HEK293 (cell line): ENCODE results near the gene GSG1L.

Experiments
- CTCF ChIA-PET: fragments of 350-600 bp; formaldehyde crosslinking; extraction: SDS; loops from one replicate; lab custom pipeline; 2021; ENCODE audit warnings: antibody characterized with exemption; lab: Yijun Ruan, JAX
- POLR2A ChIA-PET: fragments of 300-600 bp; formaldehyde crosslinking; extraction: SDS; loops from one replicate; lab custom pipeline; 2020; ENCODE audit warnings: antibody characterized with exemption, inconsistent platforms; lab: Yijun Ruan, JAX
- H3K27ac ChIP-seq: fragments of 200-500 bp; sonication (Bioruptor generic); 2 replicates; pipeline ENCODE4 v1.5.1; 2014; ENCODE audit warnings: low read depth, low read length, control low read depth, inconsistent platforms; ENCODE audit errors: extremely low read depth
- H3K36me3 ChIP-seq, 2 experiments: fragments of 200-500 bp in 1 of 2; sonication (Bioruptor generic) in 1 of 2; 1 replicate in 1 of 2; 2 replicates in 1 of 2; pipeline ENCODE4 v1.5.1; 2014 to 2017; ENCODE audit warnings: inconsistent platforms in 2 of 2, low read length in 2 of 2; ENCODE audit not compliant: control insufficient read depth in 2 of 2, insufficient read depth in 1 of 2
- H3K4me1 ChIP-seq: fragments of 200-500 bp; sonication (Bioruptor generic); 2 replicates; pipeline ENCODE4 v1.5.1; 2014; ENCODE audit warnings: mild to moderate bottlenecking, low read length, inconsistent platforms; ENCODE audit not compliant: control insufficient read depth, insufficient read depth
- H3K4me3 ChIP-seq: 2 replicates; pipeline ENCODE4 v1.5.1; 2011; ENCODE audit warnings: low read depth, mild to moderate bottlenecking, control low read depth, low read length, moderate library complexity
- H3K9me3 ChIP-seq: fragments of 200-500 bp; sonication (Bioruptor generic); 2 replicates; pipeline ENCODE4 v1.5.1; 2014; ENCODE audit warnings: low read depth, low read length, inconsistent platforms; ENCODE audit not compliant: control insufficient read depth, insufficient read depth
- GFI1B ChIP-seq: fragments of 450-650 bp; formaldehyde crosslinking; IDR thresholded peaks from 2 replicates; pipeline ENCODE4 v1.5.1; 2016; ENCODE audit warnings: missing biosample characterization, missing genetic modification characterization
- RBAK ChIP-seq: fragments of 450-650 bp; formaldehyde crosslinking; IDR thresholded peaks from 2 replicates; pipeline ENCODE4 v1.5.1; 2016; ENCODE audit warnings: missing biosample characterization, missing genetic modification characterization
- SP2 ChIP-seq: fragments of 450-650 bp; formaldehyde crosslinking; IDR thresholded peaks from 2 replicates; pipeline ENCODE4 v1.5.1; 2016; ENCODE audit warnings: missing biosample characterization, missing genetic modification characterization
- ZBTB17 ChIP-seq: fragments of 450-650 bp; formaldehyde crosslinking; IDR thresholded peaks from 2 replicates; pipeline ENCODE4 v1.5.1; 2016; ENCODE audit warnings: missing biosample characterization, missing genetic modification characterization
- ZBTB20 ChIP-seq: fragments of 450-650 bp; formaldehyde crosslinking; IDR thresholded peaks from 2 replicates; pipeline ENCODE4 v1.5.1; 2016; ENCODE audit warnings: missing biosample characterization, missing genetic modification characterization
- ZEB2 ChIP-seq: fragments of 450-650 bp; formaldehyde crosslinking; IDR thresholded peaks from 2 replicates; pipeline ENCODE4 v1.5.1; 2016; ENCODE audit warnings: missing biosample characterization, missing genetic modification characterization
- ZIC2 ChIP-seq: fragments of 450-650 bp; formaldehyde crosslinking; IDR thresholded peaks from 2 replicates; pipeline ENCODE4 v1.5.1; 2016; ENCODE audit warnings: missing biosample characterization, missing genetic modification characterization
- ZNF157 ChIP-seq: fragments of 450-650 bp; formaldehyde crosslinking; IDR thresholded peaks from 2 replicates; pipeline ENCODE4 v1.5.1; 2016; ENCODE audit warnings: missing biosample characterization, missing genetic modification characterization
- ZNF175 ChIP-seq: fragments of 450-650 bp; formaldehyde crosslinking; IDR thresholded peaks from 2 replicates; pipeline ENCODE4 v1.5.1; 2016; ENCODE audit warnings: missing biosample characterization, missing genetic modification characterization
- ZNF19 ChIP-seq: fragments of 450-650 bp; formaldehyde crosslinking; IDR thresholded peaks from 2 replicates; pipeline ENCODE4; 2016; ENCODE audit warnings: missing biosample characterization, missing genetic modification characterization, low read depth
- ZNF202 ChIP-seq: fragments of 450-650 bp; formaldehyde crosslinking; IDR thresholded peaks from 2 replicates; pipeline ENCODE4 v1.5.1; 2016; ENCODE audit warnings: missing biosample characterization, missing genetic modification characterization, borderline replicate concordance
- ZNF221 ChIP-seq: fragments of 450-650 bp; formaldehyde crosslinking; IDR thresholded peaks from 2 replicates; pipeline ENCODE4 v1.5.1; 2017; ENCODE audit warnings: missing biosample characterization, missing genetic modification characterization, borderline replicate concordance
- ZNF23 ChIP-seq: fragments of 450-650 bp; formaldehyde crosslinking; IDR thresholded peaks from 2 replicates; pipeline ENCODE4 v1.5.1; 2016; ENCODE audit warnings: missing biosample characterization, missing genetic modification characterization, borderline replicate concordance
- ZNF302 ChIP-seq: fragments of 450-650 bp; formaldehyde crosslinking; IDR thresholded peaks from 2 replicates; pipeline ENCODE4 v1.5.1; 2016; ENCODE audit warnings: missing biosample characterization, missing genetic modification characterization, low read depth
- ZNF416 ChIP-seq: fragments of 450-650 bp; formaldehyde crosslinking; IDR thresholded peaks from 2 replicates; pipeline ENCODE4 v1.5.1; 2016; ENCODE audit warnings: missing biosample characterization, missing genetic modification characterization
- ZNF433 ChIP-seq: fragments of 450-650 bp; formaldehyde crosslinking; IDR thresholded peaks from 2 replicates; pipeline ENCODE4 v1.5.1; 2016; ENCODE audit warnings: missing biosample characterization, missing genetic modification characterization, low read depth
- ZNF596 ChIP-seq: fragments of 450-650 bp; IDR thresholded peaks from 2 replicates; pipeline ENCODE4 v1.5.0; 2018; ENCODE audit warnings: missing biosample characterization, mild to moderate bottlenecking, missing genetic modification characterization, moderate library complexity
- ZNF623 ChIP-seq: fragments of 450-650 bp; formaldehyde crosslinking; IDR thresholded peaks from 2 replicates; pipeline ENCODE4 v1.5.1; 2016; ENCODE audit warnings: missing biosample characterization, missing genetic modification characterization
- ZNF704 ChIP-seq: fragments of 450-650 bp; formaldehyde crosslinking; IDR thresholded peaks from 2 replicates; pipeline ENCODE4 v1.5.1; 2016; ENCODE audit warnings: missing biosample characterization, missing genetic modification characterization
- ZNF792 ChIP-seq: fragments of 450-650 bp; formaldehyde crosslinking; IDR thresholded peaks from 2 replicates; pipeline ENCODE4 v1.5.1; 2016; ENCODE audit warnings: missing biosample characterization, missing genetic modification characterization
- ZXDB ChIP-seq: fragments of 450-650 bp; formaldehyde crosslinking; IDR thresholded peaks from 2 replicates; pipeline ENCODE4 v1.5.1; 2016; ENCODE audit warnings: missing biosample characterization, missing genetic modification characterization
- TF ChIP-seq, protein P1 (sequence below): fragments of 450-650 bp; formaldehyde crosslinking; IDR thresholded peaks from 2 replicates; pipeline ENCODE4 v1.5.1; 2017; ENCODE audit warnings: missing biosample characterization, missing genetic modification characterization

GSG1L gene

GRCh38 chr16:28052274-28053128 lies 11.0 kb downstream of the GSG1L start:
- H3K4me1 ChIP-seq, result no peaks in the 10 kb centered on the region
- no peaks in the 10 kb centered on the region for H3K9me3 ChIP-seq
- H3K4me3 ChIP-seq, result no peak overlapping the region
- POLR2A ChIA-PET, result no interaction called here
- H3K36me3 ChIP-seq, result no peaks in the 10 kb centered on the region; a peak in 1 of 3 replicates
- no peak for TF ChIP-seq ZEB2 (tag by site-specific recombination)
- CTCF ChIA-PET, result interaction anchor here (0.5 to 0.7 kb wide), 2 partner anchors 38 to 433 kb away, joined by 3 read pairs; no protein-coding TSS in a partner anchor
- H3K27ac ChIP-seq, result no peak overlapping the region

DNA sequence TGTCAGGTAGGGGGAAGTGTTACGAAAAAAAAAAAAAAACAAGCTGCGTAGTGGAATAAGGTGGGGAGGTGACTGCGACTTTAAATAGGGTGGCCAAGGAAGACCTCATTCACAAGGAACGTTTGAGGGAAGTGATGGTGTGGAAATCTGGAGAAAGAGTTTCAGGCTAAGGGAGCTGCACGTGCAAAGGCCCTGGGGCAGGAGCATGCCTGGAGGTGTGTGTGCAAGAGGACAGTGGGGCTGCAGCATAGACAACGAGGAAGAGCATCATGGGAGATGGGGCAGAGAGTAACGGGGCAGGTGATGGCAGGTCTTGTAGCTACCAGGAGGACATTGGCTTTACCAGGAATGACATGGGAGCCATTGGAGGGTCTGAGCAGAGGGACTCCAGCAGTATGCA lies 12.0 kb downstream of the GSG1L start:
- Histone ChIP-seq H3K4me1 (no peaks in the 10 kb centered on the region), H3K9me3 (no peaks in the 10 kb centered on the region), H3K36me3 (no peaks in the 10 kb centered on the region; a peak in 1 of 3 replicates), H3K27ac (no peak overlapping the region), H3K4me3 (no peak overlapping the region)
- TF ChIP-seq ZNF704 (tag by site-specific recombination) (no peak), ZBTB20 (tag by site-specific recombination) (no peak), ZNF302 (tag by site-specific recombination) (no peak), ZNF623 (tag by site-specific recombination) (peak; percentile 96)
- ChIA-PET CTCF (no interaction called here), POLR2A (no interaction called here)

GRCh38 chr16:28042811-28043210 lies 20.7 kb downstream of the GSG1L start:
- Histone ChIP-seq H3K9me3 (no peaks in the 10 kb centered on the region), H3K27ac (no peak overlapping the region), H3K4me1 (no peaks in the 10 kb centered on the region), H3K36me3 (no peaks in the 10 kb centered on the region; a peak in 1 of 3 replicates), H3K4me3 (no peak overlapping the region)
- TF ChIP-seq ZNF175 (tag by site-specific recombination), result no peak
- no peak for TF ChIP-seq ZXDB (tag by site-specific recombination)
- TF ChIP-seq ZNF19 (tag by site-specific recombination), result no peak
- TF ChIP-seq ZNF157 (tag by site-specific recombination), result no peak
- TF ChIP-seq ZNF23 (tag by site-specific recombination), result no peak
- TF ChIP-seq ZNF416 (tag by site-specific recombination), result no peak
- no peak for TF ChIP-seq ZNF202
- no peak for TF ChIP-seq GFI1B (tag by site-specific recombination)
- no peak for TF ChIP-seq ZIC2 (tag by site-specific recombination)
- TF ChIP-seq, protein P1, sequence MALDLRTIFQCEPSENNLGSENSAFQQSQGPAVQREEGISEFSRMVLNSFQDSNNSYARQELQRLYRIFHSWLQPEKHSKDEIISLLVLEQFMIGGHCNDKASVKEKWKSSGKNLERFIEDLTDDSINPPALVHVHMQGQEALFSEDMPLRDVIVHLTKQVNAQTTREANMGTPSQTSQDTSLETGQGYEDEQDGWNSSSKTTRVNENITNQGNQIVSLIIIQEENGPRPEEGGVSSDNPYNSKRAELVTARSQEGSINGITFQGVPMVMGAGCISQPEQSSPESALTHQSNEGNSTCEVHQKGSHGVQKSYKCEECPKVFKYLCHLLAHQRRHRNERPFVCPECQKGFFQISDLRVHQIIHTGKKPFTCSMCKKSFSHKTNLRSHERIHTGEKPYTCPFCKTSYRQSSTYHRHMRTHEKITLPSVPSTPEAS (tag by site-specific recombination), result no peak
- no peak for TF ChIP-seq ZNF792 (tag by site-specific recombination)
- no peak for TF ChIP-seq ZNF221 (tag by site-specific recombination)
- TF ChIP-seq RBAK (tag by site-specific recombination), result no peak
- TF ChIP-seq ZNF596, result no peak
- TF ChIP-seq SP2, result no peak
- no peak for TF ChIP-seq ZNF433 (tag by site-specific recombination)
- no peak for TF ChIP-seq ZBTB17
- CTCF ChIA-PET, result no interaction called here
- POLR2A ChIA-PET, result no interaction called here
